Measurements from ENCODE around the gene LRP2BP.

LRP2BP gene

GRCh38 chr4:185357733-185358440 is 37.8 kb downstream of the LRP2BP start:
- Histone ChIP-seq H3K4me3 (ENCODE audit: low read length) (no peak overlapping the region), H3K9ac (ENCODE audit: low read depth, low read length) (no peak overlapping the region), H3K9me3 (ENCODE audit: insufficient read depth, low read depth, low read length) (no peaks in the 10 kb centered on the region), H3K36me3 (ENCODE audit: insufficient read depth, low read depth, low read length) (no peaks in the 10 kb centered on the region), H3K27ac (ENCODE audit: low read length) (no peak overlapping the region), H3K4me1 (ENCODE audit: insufficient read depth, low read length) (peaks cover 4% of the 10 kb centered on the region; the same call in 1 of the 2 replicates), H3K27me3 (ENCODE audit: insufficient read depth, low read length) (no peaks in the 10 kb centered on the region)

- Histone ChIP-seq H3K4me3 (ENCODE audit: low read length) (no peak overlapping the region), H3K36me3 (ENCODE audit: insufficient read depth, low read depth, low read length) (no peaks in the 10 kb centered on the region), H3K27me3 (ENCODE audit: insufficient read depth, low read length) (no peaks in the 10 kb centered on the region), H3K4me1 (ENCODE audit: insufficient read depth, low read length) (peaks cover 4% of the 10 kb centered on the region; the same call in 1 of the 2 replicates), H3K9me3 (ENCODE audit: insufficient read depth, low read depth, low read length) (no peaks in the 10 kb centered on the region), H3K9ac (ENCODE audit: low read depth, low read length) (no peak overlapping the region), H3K27ac (ENCODE audit: low read length) (no peak overlapping the region)
These were observed 38.5 kb downstream of the LRP2BP start for GRCh38 chr4:185357211-185357610.

- Histone ChIP-seq H3K9ac (ENCODE audit: low read depth, low read length) (no peak overlapping the region), H3K36me3 (ENCODE audit: insufficient read depth, low read depth, low read length) (peaks cover 12% of the 10 kb centered on the region; the same call in 1 of the 2 replicates)
These were observed 43.0 kb downstream of the LRP2BP start for GRCh38 chr4:185352741-185353140.

GRCh38 chr4:185352202-185352601 is 43.5 kb downstream of the LRP2BP start:
- H3K4me1 ChIP-seq (ENCODE audit: insufficient read depth, low read length), result no peaks in the 10 kb centered on the region; the same call in 1 of the 2 replicates
- H3K9me3 ChIP-seq (ENCODE audit: insufficient read depth, low read depth, low read length), result no peaks in the 10 kb centered on the region
- no peaks in the 10 kb centered on the region for H3K27me3 ChIP-seq (ENCODE audit: insufficient read depth, low read length)
- H3K4me3 ChIP-seq (ENCODE audit: low read length), result no peak overlapping the region
- peaks cover 14% of the 10 kb centered on the region; the same call in 1 of the 2 replicates for H3K36me3 ChIP-seq (ENCODE audit: insufficient read depth, low read depth, low read length)
- no peak overlapping the region for H3K27ac ChIP-seq (ENCODE audit: low read length)
- no peak overlapping the region for H3K9ac ChIP-seq (ENCODE audit: low read depth, low read length)

More at GRCh38 chr4:185352741-185353140, 43.0 kb downstream of the LRP2BP start:
- Histone ChIP-seq H3K4me3 (ENCODE audit: low read length) (no peak overlapping the region), H3K27ac (ENCODE audit: low read length) (no peak overlapping the region), H3K9me3 (ENCODE audit: insufficient read depth, low read depth, low read length) (no peaks in the 10 kb centered on the region), H3K27me3 (ENCODE audit: insufficient read depth, low read length) (no peaks in the 10 kb centered on the region), H3K4me1 (ENCODE audit: insufficient read depth, low read length) (no peaks in the 10 kb centered on the region; the same call in 1 of the 2 replicates)

- no peaks in the 10 kb centered on the region for H3K27me3 ChIP-seq (ENCODE audit: insufficient read depth, low read length)
- no peaks in the 10 kb centered on the region for H3K9me3 ChIP-seq (ENCODE audit: insufficient read depth, low read depth, low read length)
- H3K4me3 ChIP-seq (ENCODE audit: low read length), result no peak overlapping the region
- no peaks in the 10 kb centered on the region; the same call in 1 of the 2 replicates for H3K4me1 ChIP-seq (ENCODE audit: insufficient read depth, low read length)
- H3K9ac ChIP-seq (ENCODE audit: low read depth, low read length), result no peak overlapping the region
- H3K36me3 ChIP-seq (ENCODE audit: insufficient read depth, low read depth, low read length), result peaks cover 19% of the 10 kb centered on the region; the same call in 1 of the 2 replicates
- no peak overlapping the region for H3K27ac ChIP-seq (ENCODE audit: low read length)
These were observed 44.0 kb downstream of the LRP2BP start for GRCh38 chr4:185351691-185352090.

- no peaks in the 10 kb centered on the region for H3K9me3 ChIP-seq (ENCODE audit: insufficient read depth, low read depth, low read length)
- H3K9ac ChIP-seq (ENCODE audit: low read depth, low read length), result no peak overlapping the region
- no peak overlapping the region for H3K27ac ChIP-seq (ENCODE audit: low read length)
- peaks cover 31% of the 10 kb centered on the region; the same call in 1 of the 2 replicates for H3K36me3 ChIP-seq (ENCODE audit: insufficient read depth, low read depth, low read length)
- no peaks in the 10 kb centered on the region; the same call in none of the 2 replicates for H3K4me1 ChIP-seq (ENCODE audit: insufficient read depth, low read length)
- H3K27me3 ChIP-seq (ENCODE audit: insufficient read depth, low read length), result no peaks in the 10 kb centered on the region
- no peak overlapping the region for H3K4me3 ChIP-seq (ENCODE audit: low read length)
These were observed 48.6 kb downstream of the LRP2BP start for GRCh38 chr4:185346975-185347601.

GRCh38 chr4:185344743-185345538 is 50.8 kb downstream of the LRP2BP start:
- no peaks in the 10 kb centered on the region for H3K27me3 ChIP-seq (ENCODE audit: insufficient read depth, low read length)
- no peak overlapping the region for H3K27ac ChIP-seq (ENCODE audit: low read length)
- H3K9ac ChIP-seq (ENCODE audit: low read depth, low read length), result no peak overlapping the region
- no peak overlapping the region for H3K4me3 ChIP-seq (ENCODE audit: low read length)
- H3K9me3 ChIP-seq (ENCODE audit: insufficient read depth, low read depth, low read length), result no peaks in the 10 kb centered on the region
- H3K4me1 ChIP-seq (ENCODE audit: insufficient read depth, low read length), result no peaks in the 10 kb centered on the region; the same call in none of the 2 replicates
- H3K36me3 ChIP-seq (ENCODE audit: insufficient read depth, low read depth, low read length), result peaks cover 35% of the 10 kb centered on the region; the same call in 1 of the 2 replicates

- Histone ChIP-seq H3K27me3 (ENCODE audit: insufficient read depth, low read length) (no peaks in the 10 kb centered on the region), H3K4me3 (ENCODE audit: low read length) (no peak overlapping the region), H3K36me3 (ENCODE audit: insufficient read depth, low read depth, low read length) (peaks cover 32% of the 10 kb centered on the region; the same call in 1 of the 2 replicates), H3K27ac (ENCODE audit: low read length) (no peak overlapping the region), H3K9ac (ENCODE audit: low read depth, low read length) (no peak overlapping the region), H3K4me1 (ENCODE audit: insufficient read depth, low read length) (no peaks in the 10 kb centered on the region; the same call in 1 of the 2 replicates), H3K9me3 (ENCODE audit: insufficient read depth, low read depth, low read length) (no peaks in the 10 kb centered on the region)
These were observed 51.8 kb downstream of the LRP2BP start for GRCh38 chr4:185343726-185344581.

GRCh38 chr4:185341841-185342240 is 53.9 kb downstream of the LRP2BP start:
- Histone ChIP-seq H3K9me3 (ENCODE audit: insufficient read depth, low read depth, low read length) (peaks cover 5% of the 10 kb centered on the region; the same call in 1 of the 2 replicates), H3K4me3 (ENCODE audit: low read length) (no peak overlapping the region), H3K9ac (ENCODE audit: low read depth, low read length) (no peak overlapping the region), H3K4me1 (ENCODE audit: insufficient read depth, low read length) (no peaks in the 10 kb centered on the region; the same call in 1 of the 2 replicates), H3K27ac (ENCODE audit: low read length) (no peak overlapping the region), H3K36me3 (ENCODE audit: insufficient read depth, low read depth, low read length) (peaks cover 27% of the 10 kb centered on the region; the same call in 1 of the 2 replicates), H3K27me3 (ENCODE audit: insufficient read depth, low read length) (no peaks in the 10 kb centered on the region)

GRCh38 chr4:185341377-185341776 is 54.3 kb downstream of the LRP2BP start:
- no peak overlapping the region for H3K27ac ChIP-seq (ENCODE audit: low read length)
- H3K27me3 ChIP-seq (ENCODE audit: insufficient read depth, low read length), result no peaks in the 10 kb centered on the region
- peaks cover 5% of the 10 kb centered on the region; the same call in 1 of the 2 replicates for H3K9me3 ChIP-seq (ENCODE audit: insufficient read depth, low read depth, low read length)
- no peak overlapping the region for H3K4me3 ChIP-seq (ENCODE audit: low read length)
- H3K4me1 ChIP-seq (ENCODE audit: insufficient read depth, low read length), result no peaks in the 10 kb centered on the region; the same call in 1 of the 2 replicates
- peaks cover 24% of the 10 kb centered on the region; the same call in 1 of the 2 replicates for H3K36me3 ChIP-seq (ENCODE audit: insufficient read depth, low read depth, low read length)
- H3K9ac ChIP-seq (ENCODE audit: low read depth, low read length), result no peak overlapping the region

Data from iPS-20b (cell line).